SKM-1 (cell line): Measurements from ENCODE around the gene TEX101.
"Not testable (repeated sequence)": the region's sequence is repeated elsewhere in the genome, so short reads cannot be mapped to it uniquely, and the experiment has no call there.

Experiments
- DNase-seq: peaks from one replicate; lab custom pipeline; 2025; ENCODE audit not compliant: unreplicated experiment; lab: John Stamatoyannopoulos, UW

Gene TEX101

GRCh38 chr19:43416951-43417623 lies 2.4 kb downstream of the TEX101 start:
- DNase-seq: no peak

- DNase-seq: no peak
Observed at GRCh38 chr19:43420954-43421353, 6.3 kb downstream of the TEX101 start.

GRCh38 chr19:43422000-43422688 lies 7.5 kb downstream of the TEX101 start:
- DNase-seq: no peak

GRCh38 chr19:43422689-43423066 lies 8.0 kb downstream of the TEX101 start:
- no peak for DNase-seq

GRCh38 chr19:43423779-43424178 lies 9.1 kb downstream of the TEX101 start:
- no peak for DNase-seq

- DNase-seq: no peak
Observed at GRCh38 chr19:43425567-43426392, 11.1 kb downstream of the TEX101 start.

GRCh38 chr19:43429395-43429794 lies 14.7 kb downstream of the TEX101 start:
- DNase-seq: no peak

- no peak for DNase-seq
Observed at GRCh38 chr19:43430142-43430710, 15.5 kb downstream of the TEX101 start.

- no peak for DNase-seq
Observed at GRCh38 chr19:43430976-43431375, 16.3 kb downstream of the TEX101 start.

- DNase-seq: no peak
Observed at GRCh38 chr19:43433358-43433673, 18.6 kb downstream of the TEX101 start.

- no peak for DNase-seq
Observed at GRCh38 chr19:43433689-43434088, 19.0 kb downstream of the TEX101 start.

GRCh38 chr19:43435775-43436174 lies 21.1 kb downstream of the TEX101 start:
- DNase-seq: no peak

GRCh38 chr19:43437284-43437683 lies 22.6 kb downstream of the TEX101 start:
- not testable (repeated sequence) for DNase-seq

- DNase-seq: no peak
Observed at GRCh38 chr19:43437712-43438111, 23.0 kb downstream of the TEX101 start.

- DNase-seq: no peak
Observed at GRCh38 chr19:43438291-43439031, 23.8 kb downstream of the TEX101 start.

- no peak for DNase-seq
Observed at GRCh38 chr19:43439032-43439708, 24.5 kb downstream of the TEX101 start.

GRCh38 chr19:43439709-43440063 lies 25.0 kb downstream of the TEX101 start:
- no peak for DNase-seq

GRCh38 chr19:43441716-43442115 lies 27.0 kb downstream of the TEX101 start:
- no peak for DNase-seq

GRCh38 chr19:43444091-43444490 lies 29.4 kb downstream of the TEX101 start:
- not testable (repeated sequence) for DNase-seq

- no peak for DNase-seq
Observed at GRCh38 chr19:43444531-43445287, 30.0 kb downstream of the TEX101 start.
